ENCODE measurements around the gene ZFAND3.

DNA sequence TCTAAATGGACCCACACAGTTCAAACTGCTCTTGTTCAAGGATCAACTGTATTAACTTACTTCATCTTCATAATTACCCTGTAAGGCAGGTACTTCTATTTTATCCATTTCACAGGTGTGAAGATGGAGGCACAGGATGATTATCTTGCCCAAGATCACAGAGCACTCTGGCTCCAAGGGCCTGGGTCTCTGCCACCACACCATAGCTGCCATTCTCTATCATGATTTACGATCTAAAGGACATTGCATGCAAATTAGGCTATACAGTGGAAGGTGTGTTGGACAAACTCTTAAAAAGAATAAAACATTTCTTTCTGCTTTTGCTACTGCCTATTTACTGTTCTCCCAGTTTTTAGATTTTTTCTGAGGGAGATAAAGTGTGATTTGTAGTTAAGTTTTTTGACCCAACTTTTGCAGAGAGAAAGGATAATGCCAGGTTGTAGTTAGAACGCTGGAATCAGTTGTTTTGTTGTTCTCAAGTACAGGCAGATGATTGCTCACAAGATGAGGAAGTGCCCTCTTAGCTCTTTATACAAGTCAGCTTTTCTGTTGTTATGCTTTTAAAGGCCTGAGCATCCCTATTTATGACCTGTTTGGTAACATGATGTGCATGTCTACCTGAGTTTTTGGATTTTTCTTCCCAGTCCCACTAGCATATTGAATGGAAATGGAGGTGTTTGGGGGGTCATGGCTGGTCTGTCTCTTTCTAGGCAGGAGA, 247.9 kb downstream of the ZFAND3 start:
- TF ChIP-seq, protein P1, sequence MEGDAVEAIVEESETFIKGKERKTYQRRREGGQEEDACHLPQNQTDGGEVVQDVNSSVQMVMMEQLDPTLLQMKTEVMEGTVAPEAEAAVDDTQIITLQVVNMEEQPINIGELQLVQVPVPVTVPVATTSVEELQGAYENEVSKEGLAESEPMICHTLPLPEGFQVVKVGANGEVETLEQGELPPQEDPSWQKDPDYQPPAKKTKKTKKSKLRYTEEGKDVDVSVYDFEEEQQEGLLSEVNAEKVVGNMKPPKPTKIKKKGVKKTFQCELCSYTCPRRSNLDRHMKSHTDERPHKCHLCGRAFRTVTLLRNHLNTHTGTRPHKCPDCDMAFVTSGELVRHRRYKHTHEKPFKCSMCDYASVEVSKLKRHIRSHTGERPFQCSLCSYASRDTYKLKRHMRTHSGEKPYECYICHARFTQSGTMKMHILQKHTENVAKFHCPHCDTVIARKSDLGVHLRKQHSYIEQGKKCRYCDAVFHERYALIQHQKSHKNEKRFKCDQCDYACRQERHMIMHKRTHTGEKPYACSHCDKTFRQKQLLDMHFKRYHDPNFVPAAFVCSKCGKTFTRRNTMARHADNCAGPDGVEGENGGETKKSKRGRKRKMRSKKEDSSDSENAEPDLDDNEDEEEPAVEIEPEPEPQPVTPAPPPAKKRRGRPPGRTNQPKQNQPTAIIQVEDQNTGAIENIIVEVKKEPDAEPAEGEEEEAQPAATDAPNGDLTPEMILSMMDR (IDR thresholded peaks at IDR 0.05): no peak
- TF ChIP-seq RAD21 (conservative IDR thresholded peaks at IDR 0.05 in 1 of 2, IDR thresholded peaks at IDR 0.05 in 1 of 2) (no peak), CEBPB (IDR thresholded peaks at IDR 0.05) (no peak), POLR2AphosphoS2 (conservative IDR thresholded peaks at IDR 0.05; ENCODE audit: low read length) (no peak), POLR2A (IDR thresholded peaks at IDR 0.05; ENCODE audit: low read length) (no peak), EP300 (IDR thresholded peaks at IDR 0.05) (no peak), KDM1A (IDR thresholded peaks at IDR 0.05; ENCODE audit: low read depth) (no peak), RFX5 (IDR thresholded peaks at IDR 0.05) (no peak), FOSL2 (IDR thresholded peaks at IDR 0.05) (no peak), FOSL2 (CRISPR knock-in tag; IDR thresholded peaks at IDR 0.05) (no peak)
- TF ChIP-seq, protein P2, sequence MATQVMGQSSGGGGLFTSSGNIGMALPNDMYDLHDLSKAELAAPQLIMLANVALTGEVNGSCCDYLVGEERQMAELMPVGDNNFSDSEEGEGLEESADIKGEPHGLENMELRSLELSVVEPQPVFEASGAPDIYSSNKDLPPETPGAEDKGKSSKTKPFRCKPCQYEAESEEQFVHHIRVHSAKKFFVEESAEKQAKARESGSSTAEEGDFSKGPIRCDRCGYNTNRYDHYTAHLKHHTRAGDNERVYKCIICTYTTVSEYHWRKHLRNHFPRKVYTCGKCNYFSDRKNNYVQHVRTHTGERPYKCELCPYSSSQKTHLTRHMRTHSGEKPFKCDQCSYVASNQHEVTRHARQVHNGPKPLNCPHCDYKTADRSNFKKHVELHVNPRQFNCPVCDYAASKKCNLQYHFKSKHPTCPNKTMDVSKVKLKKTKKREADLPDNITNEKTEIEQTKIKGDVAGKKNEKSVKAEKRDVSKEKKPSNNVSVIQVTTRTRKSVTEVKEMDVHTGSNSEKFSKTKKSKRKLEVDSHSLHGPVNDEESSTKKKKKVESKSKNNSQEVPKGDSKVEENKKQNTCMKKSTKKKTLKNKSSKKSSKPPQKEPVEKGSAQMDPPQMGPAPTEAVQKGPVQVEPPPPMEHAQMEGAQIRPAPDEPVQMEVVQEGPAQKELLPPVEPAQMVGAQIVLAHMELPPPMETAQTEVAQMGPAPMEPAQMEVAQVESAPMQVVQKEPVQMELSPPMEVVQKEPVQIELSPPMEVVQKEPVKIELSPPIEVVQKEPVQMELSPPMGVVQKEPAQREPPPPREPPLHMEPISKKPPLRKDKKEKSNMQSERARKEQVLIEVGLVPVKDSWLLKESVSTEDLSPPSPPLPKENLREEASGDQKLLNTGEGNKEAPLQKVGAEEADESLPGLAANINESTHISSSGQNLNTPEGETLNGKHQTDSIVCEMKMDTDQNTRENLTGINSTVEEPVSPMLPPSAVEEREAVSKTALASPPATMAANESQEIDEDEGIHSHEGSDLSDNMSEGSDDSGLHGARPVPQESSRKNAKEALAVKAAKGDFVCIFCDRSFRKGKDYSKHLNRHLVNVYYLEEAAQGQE (IDR thresholded peaks at IDR 0.05): no peak
- TF ChIP-seq, protein P3, sequence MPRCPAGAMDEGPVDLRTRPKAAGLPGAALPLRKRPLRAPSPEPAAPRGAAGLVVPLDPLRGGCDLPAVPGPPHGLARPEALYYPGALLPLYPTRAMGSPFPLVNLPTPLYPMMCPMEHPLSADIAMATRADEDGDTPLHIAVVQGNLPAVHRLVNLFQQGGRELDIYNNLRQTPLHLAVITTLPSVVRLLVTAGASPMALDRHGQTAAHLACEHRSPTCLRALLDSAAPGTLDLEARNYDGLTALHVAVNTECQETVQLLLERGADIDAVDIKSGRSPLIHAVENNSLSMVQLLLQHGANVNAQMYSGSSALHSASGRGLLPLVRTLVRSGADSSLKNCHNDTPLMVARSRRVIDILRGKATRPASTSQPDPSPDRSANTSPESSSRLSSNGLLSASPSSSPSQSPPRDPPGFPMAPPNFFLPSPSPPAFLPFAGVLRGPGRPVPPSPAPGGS (IDR thresholded peaks at IDR 0.05): no peak
- TF ChIP-seq, protein P4, sequence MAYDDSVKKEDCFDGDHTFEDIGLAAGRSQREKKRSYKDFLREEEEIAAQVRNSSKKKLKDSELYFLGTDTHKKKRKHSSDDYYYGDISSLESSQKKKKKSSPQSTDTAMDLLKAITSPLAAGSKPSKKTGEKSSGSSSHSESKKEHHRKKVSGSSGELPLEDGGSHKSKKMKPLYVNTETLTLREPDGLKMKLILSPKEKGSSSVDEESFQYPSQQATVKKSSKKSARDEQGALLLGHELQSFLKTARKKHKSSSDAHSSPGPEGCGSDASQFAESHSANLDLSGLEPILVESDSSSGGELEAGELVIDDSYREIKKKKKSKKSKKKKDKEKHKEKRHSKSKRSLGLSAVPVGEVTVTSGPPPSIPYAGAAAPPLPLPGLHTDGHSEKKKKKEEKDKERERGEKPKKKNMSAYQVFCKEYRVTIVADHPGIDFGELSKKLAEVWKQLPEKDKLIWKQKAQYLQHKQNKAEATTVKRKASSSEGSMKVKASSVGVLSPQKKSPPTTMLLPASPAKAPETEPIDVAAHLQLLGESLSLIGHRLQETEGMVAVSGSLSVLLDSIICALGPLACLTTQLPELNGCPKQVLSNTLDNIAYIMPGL (CRISPR knock-in tag; IDR thresholded peaks at IDR 0.05; ENCODE audit: borderline replicate concordance): no peak
- TF ChIP-seq, protein P5, sequence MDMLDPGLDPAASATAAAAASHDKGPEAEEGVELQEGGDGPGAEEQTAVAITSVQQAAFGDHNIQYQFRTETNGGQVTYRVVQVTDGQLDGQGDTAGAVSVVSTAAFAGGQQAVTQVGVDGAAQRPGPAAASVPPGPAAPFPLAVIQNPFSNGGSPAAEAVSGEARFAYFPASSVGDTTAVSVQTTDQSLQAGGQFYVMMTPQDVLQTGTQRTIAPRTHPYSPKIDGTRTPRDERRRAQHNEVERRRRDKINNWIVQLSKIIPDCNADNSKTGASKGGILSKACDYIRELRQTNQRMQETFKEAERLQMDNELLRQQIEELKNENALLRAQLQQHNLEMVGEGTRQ (IDR thresholded peaks at IDR 0.05): no peak

Data from A549 (cell line).